A549 (cell line): Measurements from ENCODE around the gene CPZ.

ENCODE experiments used
- CHD2 ChIP-seq: fragments of 150-350 bp; IDR thresholded peaks from 2 replicates; pipeline ENCODE4 v1.6.1; 2014; ENCODE audit warnings: low read length; ENCODE audit not compliant: partially characterized antibody
- EP300 ChIP-seq, 2 experiments: fragments of >200 bp; sonication (Bioruptor Twin); formaldehyde crosslinking; IDR thresholded peaks; 2 replicates in 1 of 2; 3 replicates in 1 of 2; pipeline ENCODE4 v1.6.1; 2016 to 2017
- ESRRA ChIP-seq: fragments of 150-350 bp; IDR thresholded peaks from 2 replicates; pipeline ENCODE4 v1.6.1; 2014; ENCODE audit warnings: mild to moderate bottlenecking, low read length, borderline replicate concordance
- HDAC2 ChIP-seq: fragments of 200-600 bp; sonication (generic); IDR thresholded peaks from 2 replicates; pipeline ENCODE4 v1.6.1; 2016
- HOXB13 ChIP-seq: fragments of 250-450 bp; sonication (Bioruptor Pico); IDR thresholded peaks from 2 replicates; pipeline ENCODE4 v1.5.0; 2020; ENCODE audit warnings: low read depth, mild to moderate bottlenecking, moderate library complexity
- MYC ChIP-seq: IDR thresholded peaks from 2 replicates; pipeline ENCODE4 v1.6.1; 2012; ENCODE audit warnings: mild to moderate bottlenecking, inconsistent platforms, low read length, improper control_type of control experiment, borderline replicate concordance
- PHF8 ChIP-seq: fragments of 200-600 bp; sonication (generic); IDR thresholded peaks from 2 replicates; pipeline ENCODE4 v1.6.1; 2016; ENCODE audit warnings: low read depth, mild to moderate bottlenecking, antibody characterized with exemption, moderate library complexity, borderline replicate concordance
- POLR2A ChIP-seq: IDR thresholded peaks from 2 replicates; pipeline ENCODE4 v1.6.1; 2012; ENCODE audit warnings: mild to moderate bottlenecking, low read length
- RAD21 ChIP-seq, 2 experiments: fragments of >200 bp in 1 of 2; sonication (Bioruptor Twin) in 1 of 2; formaldehyde crosslinking in 1 of 2; IDR thresholded peaks in 1 of 2; conservative IDR thresholded peaks in 1 of 2; 2 replicates in 1 of 2; 3 replicates in 1 of 2; pipeline ENCODE4 v1.6.1; 2012 to 2018; ENCODE audit warnings: inconsistent platforms in 1 of 2
- RFX5 ChIP-seq: fragments of 450-650 bp; IDR thresholded peaks from 2 replicates; pipeline ENCODE4 v1.7.1; 2014; ENCODE audit warnings: antibody characterized with exemption, mild to moderate bottlenecking, moderate library complexity
- RNF2 ChIP-seq: fragments of 200-600 bp; sonication (generic); IDR thresholded peaks from 2 replicates; pipeline ENCODE4 v1.6.1; 2016; ENCODE audit warnings: low read depth, mild to moderate bottlenecking, antibody characterized with exemption, moderate library complexity, borderline replicate concordance
- TF ChIP-seq, protein P1 (sequence below): IDR thresholded peaks from 2 replicates; pipeline ENCODE4 v1.6.1; 2012
- TF ChIP-seq, protein P2 (sequence below): fragments of >200 bp; sonication (Bioruptor Twin); formaldehyde crosslinking; IDR thresholded peaks from 3 replicates; pipeline ENCODE4 v1.5.1; 2016
- TF ChIP-seq, protein P3 (sequence below): fragments of 250-450 bp; sonication (Bioruptor Pico); IDR thresholded peaks from 2 replicates; pipeline ENCODE4 v1.5.0; 2021; ENCODE audit warnings: mild to moderate bottlenecking, moderate library complexity, borderline replicate concordance

DNA sequence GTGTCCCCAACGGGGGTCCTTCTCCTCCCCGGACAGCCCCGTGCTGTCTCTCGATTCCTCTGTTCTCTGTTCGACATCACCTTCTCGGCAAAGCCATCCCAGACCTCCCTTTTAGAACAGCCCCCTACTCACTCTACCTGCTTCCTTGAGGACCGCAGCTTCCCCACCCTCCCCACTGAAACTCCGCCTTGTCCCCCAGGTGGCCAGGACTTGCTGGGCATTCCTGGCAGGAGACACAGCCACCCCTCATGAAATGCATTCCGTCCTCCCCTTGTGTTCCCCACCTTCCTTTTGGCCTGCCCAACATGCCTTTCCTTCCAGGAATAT is 47.2 kb upstream of the CPZ start:
- TF ChIP-seq, protein P1, sequence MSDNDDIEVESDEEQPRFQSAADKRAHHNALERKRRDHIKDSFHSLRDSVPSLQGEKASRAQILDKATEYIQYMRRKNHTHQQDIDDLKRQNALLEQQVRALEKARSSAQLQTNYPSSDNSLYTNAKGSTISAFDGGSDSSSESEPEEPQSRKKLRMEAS: no peak
- TF ChIP-seq POLR2A (no peak), EP300 (IDR thresholded peaks at IDR 0.05) (no peak), RFX5 (no peak), ESRRA (no peak), MYC (no peak), HOXB13 (no peak), RNF2 (no peak), HDAC2 (no peak), RAD21 (conservative IDR thresholded peaks at IDR 0.05 in 1 of 2, IDR thresholded peaks at IDR 0.05 in 1 of 2) (no peak), CHD2 (no peak), PHF8 (no peak)
- TF ChIP-seq, protein P2, sequence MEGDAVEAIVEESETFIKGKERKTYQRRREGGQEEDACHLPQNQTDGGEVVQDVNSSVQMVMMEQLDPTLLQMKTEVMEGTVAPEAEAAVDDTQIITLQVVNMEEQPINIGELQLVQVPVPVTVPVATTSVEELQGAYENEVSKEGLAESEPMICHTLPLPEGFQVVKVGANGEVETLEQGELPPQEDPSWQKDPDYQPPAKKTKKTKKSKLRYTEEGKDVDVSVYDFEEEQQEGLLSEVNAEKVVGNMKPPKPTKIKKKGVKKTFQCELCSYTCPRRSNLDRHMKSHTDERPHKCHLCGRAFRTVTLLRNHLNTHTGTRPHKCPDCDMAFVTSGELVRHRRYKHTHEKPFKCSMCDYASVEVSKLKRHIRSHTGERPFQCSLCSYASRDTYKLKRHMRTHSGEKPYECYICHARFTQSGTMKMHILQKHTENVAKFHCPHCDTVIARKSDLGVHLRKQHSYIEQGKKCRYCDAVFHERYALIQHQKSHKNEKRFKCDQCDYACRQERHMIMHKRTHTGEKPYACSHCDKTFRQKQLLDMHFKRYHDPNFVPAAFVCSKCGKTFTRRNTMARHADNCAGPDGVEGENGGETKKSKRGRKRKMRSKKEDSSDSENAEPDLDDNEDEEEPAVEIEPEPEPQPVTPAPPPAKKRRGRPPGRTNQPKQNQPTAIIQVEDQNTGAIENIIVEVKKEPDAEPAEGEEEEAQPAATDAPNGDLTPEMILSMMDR: no peak
- TF ChIP-seq, protein P3, sequence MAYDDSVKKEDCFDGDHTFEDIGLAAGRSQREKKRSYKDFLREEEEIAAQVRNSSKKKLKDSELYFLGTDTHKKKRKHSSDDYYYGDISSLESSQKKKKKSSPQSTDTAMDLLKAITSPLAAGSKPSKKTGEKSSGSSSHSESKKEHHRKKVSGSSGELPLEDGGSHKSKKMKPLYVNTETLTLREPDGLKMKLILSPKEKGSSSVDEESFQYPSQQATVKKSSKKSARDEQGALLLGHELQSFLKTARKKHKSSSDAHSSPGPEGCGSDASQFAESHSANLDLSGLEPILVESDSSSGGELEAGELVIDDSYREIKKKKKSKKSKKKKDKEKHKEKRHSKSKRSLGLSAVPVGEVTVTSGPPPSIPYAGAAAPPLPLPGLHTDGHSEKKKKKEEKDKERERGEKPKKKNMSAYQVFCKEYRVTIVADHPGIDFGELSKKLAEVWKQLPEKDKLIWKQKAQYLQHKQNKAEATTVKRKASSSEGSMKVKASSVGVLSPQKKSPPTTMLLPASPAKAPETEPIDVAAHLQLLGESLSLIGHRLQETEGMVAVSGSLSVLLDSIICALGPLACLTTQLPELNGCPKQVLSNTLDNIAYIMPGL (CRISPR knock-in tag): no peak
